ENCODE measurements around the gene ZSCAN16. TPM values are rescaled to one million over a fixed set of nuclear protein-coding genes. Genes with fewer than 3 reads are reported as not detected.

The ZSCAN16 gene
- total and polyA plus RNA-seq, 2 of the 13 experiments (the other 11 are each of a cell fraction or from before 2014, with no cell fraction given): 5.7 to 12.7 TPM

DNA sequence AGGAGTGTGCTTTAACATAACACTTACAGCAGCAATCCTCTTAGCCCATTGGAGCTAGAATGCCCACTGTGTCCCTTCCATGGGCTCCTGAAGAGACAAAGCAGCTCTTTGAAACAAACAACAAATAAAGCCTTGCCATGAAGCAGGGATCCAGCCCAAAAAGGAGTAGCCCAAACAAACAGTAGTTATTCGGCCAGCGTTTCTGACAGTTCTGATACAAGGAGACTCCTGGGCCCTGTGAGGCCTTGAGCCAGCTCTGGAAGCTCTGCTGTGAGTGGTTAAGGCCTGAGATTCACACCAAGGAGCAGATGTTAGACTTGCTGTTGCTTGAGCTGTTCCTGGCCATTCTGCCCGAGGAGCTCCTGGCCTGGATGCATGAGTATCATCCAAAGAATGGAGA, 16.9 kb upstream of the ZSCAN16 start:
- Histone ChIP-seq H3K4me3 (replicated peaks in 1 of 3; ENCODE audit: insufficient read depth in 1 of 3, low read depth in 2 of 3, low read length in 3 of 3) (no peak overlapping the region), H4K20me1 (ENCODE audit: insufficient read depth, low read length) (no peaks in the 10 kb centered on the region), H3K27me3 (ENCODE audit: control insufficient read depth in 1 of 2, insufficient read depth in 2 of 2, low read length in 2 of 2) (no peaks in the 10 kb centered on the region; a peak in 1 of 5 replicates), H3K9me3 (ENCODE audit: low read length) (no peaks in the 10 kb centered on the region), H2AFZ (ENCODE audit: low read length) (no peak overlapping the region), H3K36me3 (replicated peaks in 1 of 2; ENCODE audit: control insufficient read depth in 1 of 2, insufficient read depth in 2 of 2, low read length in 2 of 2) (no peaks in the 10 kb centered on the region), H3K4me2 (ENCODE audit: low read depth, low read length) (no peak overlapping the region), H3K79me2 (ENCODE audit: insufficient read depth, low read length) (no peaks in the 10 kb centered on the region), H3K27ac (ENCODE audit: extremely low read length, insufficient read depth, low read length) (no peak overlapping the region), H3K9ac (ENCODE audit: insufficient read depth, low read depth, low read length) (no peak overlapping the region), H3K4me1 (ENCODE audit: insufficient read depth, low read length) (peaks cover 15% of the 10 kb centered on the region)
- FAIRE-seq: no peak
- in situ Hi-C loops (cut with HindIII; ENCODE audit: extremely low pct_ligation_motif_present, low pct_unique_long_range_greater_than_20kb) (no loop called here), intact Hi-C loops (cut with micrococcal nuclease; ENCODE audit: unreplicated experiment) (no loop called here)
- CTCF ChIA-PET (ENCODE audit: low intra/inter-chr PET ratio, low total read pairs): no interaction called here
- WGBS (ENCODE audit: low lambda C conversion rate): 38% methylated on average over 3 of the region's 3 CpGs
- TF ChIP-seq KDM2A (CRISPR knock-in tag; IDR thresholded peaks at IDR 0.05; ENCODE audit: borderline replicate concordance, low read depth) (no peak), SALL1 (CRISPR knock-in tag; IDR thresholded peaks at IDR 0.05) (no peak), CCAR2 (optimal IDR thresholded peaks at IDR 0.05; ENCODE audit: low read depth, low read length) (no peak), ZNF33B (CRISPR knock-in tag; IDR thresholded peaks at IDR 0.05) (no peak), ZBTB21 (CRISPR knock-in tag; IDR thresholded peaks at IDR 0.05) (no peak), ZNF629 (CRISPR knock-in tag; conservative IDR thresholded peaks at IDR 0.05) (no peak), GATA4 (IDR thresholded peaks at IDR 0.05; ENCODE audit: borderline replicate concordance, low read depth) (no peak), ZNF138 (CRISPR knock-in tag; IDR thresholded peaks at IDR 0.05; ENCODE audit: low read depth) (no peak), TCF7L2 (IDR thresholded peaks at IDR 0.05; ENCODE audit: low read depth, low read length) (no peak), ZBTB25 (CRISPR knock-in tag; IDR thresholded peaks at IDR 0.05) (no peak), SPEN (CRISPR knock-in tag; IDR thresholded peaks at IDR 0.05; ENCODE audit: low read depth) (no peak), ZKSCAN8 (CRISPR knock-in tag; IDR thresholded peaks at IDR 0.05; ENCODE audit: borderline replicate concordance) (no peak), TCF7 (IDR thresholded peaks at IDR 0.05; ENCODE audit: low read depth) (no peak), GATAD2A (CRISPR knock-in tag; IDR thresholded peaks at IDR 0.05) (no peak)
- TF ChIP-seq, protein P1, sequence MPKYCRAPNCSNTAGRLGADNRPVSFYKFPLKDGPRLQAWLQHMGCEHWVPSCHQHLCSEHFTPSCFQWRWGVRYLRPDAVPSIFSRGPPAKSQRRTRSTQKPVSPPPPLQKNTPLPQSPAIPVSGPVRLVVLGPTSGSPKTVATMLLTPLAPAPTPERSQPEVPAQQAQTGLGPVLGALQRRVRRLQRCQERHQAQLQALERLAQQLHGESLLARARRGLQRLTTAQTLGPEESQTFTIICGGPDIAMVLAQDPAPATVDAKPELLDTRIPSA (CRISPR knock-in tag; IDR thresholded peaks at IDR 0.05; ENCODE audit: borderline replicate concordance): no peak
- TF ChIP-seq, protein P2, sequence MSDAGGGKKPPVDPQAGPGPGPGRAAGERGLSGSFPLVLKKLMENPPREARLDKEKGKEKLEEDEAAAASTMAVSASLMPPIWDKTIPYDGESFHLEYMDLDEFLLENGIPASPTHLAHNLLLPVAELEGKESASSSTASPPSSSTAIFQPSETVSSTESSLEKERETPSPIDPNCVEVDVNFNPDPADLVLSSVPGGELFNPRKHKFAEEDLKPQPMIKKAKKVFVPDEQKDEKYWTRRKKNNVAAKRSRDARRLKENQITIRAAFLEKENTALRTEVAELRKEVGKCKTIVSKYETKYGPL (CRISPR knock-in tag; IDR thresholded peaks at IDR 0.05): no peak
- DNase-seq (ENCODE audit: low spot score): no peak
- no peak for ATAC-seq
- POLR2A ChIA-PET: no interaction called here
- no TSS peak for BruUV-seq (replicated peaks)
